ENCODE measurements around the gene STYX. TPM values are rescaled to one million over a fixed set of nuclear protein-coding genes. Genes with fewer than 3 reads are reported as not detected.

The STYX gene
- total and polyA plus RNA-seq, 2 experiments from 2014 or later = 23.3 to 40.2 TPM

DNA sequence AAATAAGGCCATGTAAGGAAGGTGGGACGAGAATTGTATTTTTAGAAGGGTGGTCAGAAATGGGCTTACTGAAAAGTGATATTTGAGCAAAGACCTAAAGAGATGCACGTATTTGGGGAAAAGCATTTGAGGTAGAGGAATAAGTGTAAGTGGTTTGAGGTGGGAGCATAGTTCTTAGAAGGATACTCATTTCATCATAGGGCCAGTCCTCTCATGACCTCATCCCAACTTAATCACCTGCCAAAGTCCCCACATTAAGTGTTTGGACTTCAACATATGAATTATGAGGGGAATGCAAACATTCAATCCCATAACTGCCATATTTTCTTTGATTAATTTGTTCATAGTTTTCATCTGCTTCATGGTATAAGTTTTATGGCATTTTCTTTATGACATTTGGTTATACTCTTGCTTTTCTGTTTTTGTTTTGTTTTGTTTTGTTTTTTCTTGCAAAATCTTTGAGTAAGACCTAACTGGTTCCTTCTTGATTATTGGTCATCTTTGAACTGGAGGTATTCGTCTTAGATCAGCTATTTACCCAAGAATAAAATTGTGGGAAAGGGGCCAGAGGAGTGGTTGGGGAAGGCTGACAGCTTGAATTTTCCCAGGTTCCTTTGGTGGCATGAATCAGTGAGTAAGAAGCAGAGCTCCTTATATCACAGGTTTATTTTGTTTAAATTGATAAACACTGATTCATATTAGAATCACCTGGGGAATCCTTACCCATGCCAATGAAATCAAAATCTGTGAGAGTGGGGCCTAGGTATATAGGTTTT lies 37.3 kb downstream of the STYX start:
- Histone ChIP-seq H3K36me3 (ENCODE audit: insufficient read depth) (peaks cover 13% of the 10 kb centered on the region), H3K4me3 (no peak overlapping the region), H3K27me3 (ENCODE audit: insufficient read depth) (no peaks in the 10 kb centered on the region), H3K9me2 (ENCODE audit: insufficient read depth) (no peaks in the 10 kb centered on the region), H4K20me1 (replicated peaks; ENCODE audit: insufficient read depth) (no peaks in the 10 kb centered on the region), H3K79me2 (replicated peaks; ENCODE audit: insufficient read depth) (0 out of 2 replicates have a peak, but pooled peaks cover 4% of the 10 kb centered on the region), H3K4me1 (ENCODE audit: insufficient read depth) (no peaks in the 10 kb centered on the region), H3K27ac (ENCODE audit: low read depth) (peak overlapping the region; percentile 68; the same call in 1 of the 2 replicates), H2AFZ (no peak overlapping the region), H3K4me2 (no peak overlapping the region), H3F3A (replicated peaks; ENCODE audit: low read depth) (no peaks in the 10 kb centered on the region)
- DNase-seq (ENCODE audit: low spot score) = no peak
- Mint-ChIP-seq H3K4me3 (no peak overlapping the region), H3K9me3 (no peaks in the 10 kb centered on the region), H3K4me1 (no peaks in the 10 kb centered on the region), H3K27me3 (ENCODE audit: insufficient read depth, low read depth, poor library complexity) (no peaks in the 10 kb centered on the region), H3K36me3 (ENCODE audit: low read depth) (peaks cover 33% of the 10 kb centered on the region), H3K27ac (no peak overlapping the region)
- no peak for ATAC-seq
- TF ChIP-seq, protein P1, sequence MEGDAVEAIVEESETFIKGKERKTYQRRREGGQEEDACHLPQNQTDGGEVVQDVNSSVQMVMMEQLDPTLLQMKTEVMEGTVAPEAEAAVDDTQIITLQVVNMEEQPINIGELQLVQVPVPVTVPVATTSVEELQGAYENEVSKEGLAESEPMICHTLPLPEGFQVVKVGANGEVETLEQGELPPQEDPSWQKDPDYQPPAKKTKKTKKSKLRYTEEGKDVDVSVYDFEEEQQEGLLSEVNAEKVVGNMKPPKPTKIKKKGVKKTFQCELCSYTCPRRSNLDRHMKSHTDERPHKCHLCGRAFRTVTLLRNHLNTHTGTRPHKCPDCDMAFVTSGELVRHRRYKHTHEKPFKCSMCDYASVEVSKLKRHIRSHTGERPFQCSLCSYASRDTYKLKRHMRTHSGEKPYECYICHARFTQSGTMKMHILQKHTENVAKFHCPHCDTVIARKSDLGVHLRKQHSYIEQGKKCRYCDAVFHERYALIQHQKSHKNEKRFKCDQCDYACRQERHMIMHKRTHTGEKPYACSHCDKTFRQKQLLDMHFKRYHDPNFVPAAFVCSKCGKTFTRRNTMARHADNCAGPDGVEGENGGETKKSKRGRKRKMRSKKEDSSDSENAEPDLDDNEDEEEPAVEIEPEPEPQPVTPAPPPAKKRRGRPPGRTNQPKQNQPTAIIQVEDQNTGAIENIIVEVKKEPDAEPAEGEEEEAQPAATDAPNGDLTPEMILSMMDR (conservative IDR thresholded peaks at IDR 0.05; ENCODE audit: low read depth in 2 of 2) = no peak
- TF ChIP-seq, protein P2, sequence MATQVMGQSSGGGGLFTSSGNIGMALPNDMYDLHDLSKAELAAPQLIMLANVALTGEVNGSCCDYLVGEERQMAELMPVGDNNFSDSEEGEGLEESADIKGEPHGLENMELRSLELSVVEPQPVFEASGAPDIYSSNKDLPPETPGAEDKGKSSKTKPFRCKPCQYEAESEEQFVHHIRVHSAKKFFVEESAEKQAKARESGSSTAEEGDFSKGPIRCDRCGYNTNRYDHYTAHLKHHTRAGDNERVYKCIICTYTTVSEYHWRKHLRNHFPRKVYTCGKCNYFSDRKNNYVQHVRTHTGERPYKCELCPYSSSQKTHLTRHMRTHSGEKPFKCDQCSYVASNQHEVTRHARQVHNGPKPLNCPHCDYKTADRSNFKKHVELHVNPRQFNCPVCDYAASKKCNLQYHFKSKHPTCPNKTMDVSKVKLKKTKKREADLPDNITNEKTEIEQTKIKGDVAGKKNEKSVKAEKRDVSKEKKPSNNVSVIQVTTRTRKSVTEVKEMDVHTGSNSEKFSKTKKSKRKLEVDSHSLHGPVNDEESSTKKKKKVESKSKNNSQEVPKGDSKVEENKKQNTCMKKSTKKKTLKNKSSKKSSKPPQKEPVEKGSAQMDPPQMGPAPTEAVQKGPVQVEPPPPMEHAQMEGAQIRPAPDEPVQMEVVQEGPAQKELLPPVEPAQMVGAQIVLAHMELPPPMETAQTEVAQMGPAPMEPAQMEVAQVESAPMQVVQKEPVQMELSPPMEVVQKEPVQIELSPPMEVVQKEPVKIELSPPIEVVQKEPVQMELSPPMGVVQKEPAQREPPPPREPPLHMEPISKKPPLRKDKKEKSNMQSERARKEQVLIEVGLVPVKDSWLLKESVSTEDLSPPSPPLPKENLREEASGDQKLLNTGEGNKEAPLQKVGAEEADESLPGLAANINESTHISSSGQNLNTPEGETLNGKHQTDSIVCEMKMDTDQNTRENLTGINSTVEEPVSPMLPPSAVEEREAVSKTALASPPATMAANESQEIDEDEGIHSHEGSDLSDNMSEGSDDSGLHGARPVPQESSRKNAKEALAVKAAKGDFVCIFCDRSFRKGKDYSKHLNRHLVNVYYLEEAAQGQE (IDR thresholded peaks at IDR 0.05; ENCODE audit: unreplicated experiment) = no peak

DNA sequence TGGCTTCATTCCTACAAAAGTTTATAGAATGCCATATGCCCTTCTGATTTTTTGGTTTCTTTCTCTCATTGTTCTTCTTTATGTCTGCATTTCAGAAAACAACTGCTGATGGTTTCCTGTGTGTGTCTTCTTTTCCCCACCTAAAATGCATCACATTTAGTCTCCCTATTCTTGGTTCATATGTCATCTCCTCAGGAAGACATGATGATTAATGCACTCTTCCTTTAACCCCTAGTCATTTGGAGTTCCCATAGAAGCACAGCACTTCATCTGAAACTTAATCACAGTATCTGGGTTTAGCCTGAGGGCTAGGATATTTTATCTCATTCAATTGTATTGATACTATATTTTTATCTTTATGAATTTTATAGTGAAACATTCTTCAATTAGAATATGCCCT lies 39.9 kb downstream of the STYX start:
- H3K4me3 ChIP-seq = no peak overlapping the region
- no peaks in the 10 kb centered on the region for H3K27me3 ChIP-seq (ENCODE audit: insufficient read depth)
- Mint-ChIP-seq H3K4me3 (no peak overlapping the region), H3K27ac (no peak overlapping the region), H3K36me3 (ENCODE audit: low read depth) (peaks cover 22% of the 10 kb centered on the region), H3K9me3 (no peaks in the 10 kb centered on the region), H3K4me1 (no peaks in the 10 kb centered on the region), H3K27me3 (ENCODE audit: insufficient read depth, low read depth, poor library complexity) (no peaks in the 10 kb centered on the region)
- H3K36me3 ChIP-seq (ENCODE audit: insufficient read depth) = peaks cover 11% of the 10 kb centered on the region; the same call in 1 of the 2 replicates
- H2AFZ ChIP-seq = no peak overlapping the region
- H3K79me2 ChIP-seq (replicated peaks; ENCODE audit: insufficient read depth) = no peaks in the 10 kb centered on the region
- DNase-seq (ENCODE audit: low spot score) = no peak
- no peaks in the 10 kb centered on the region for H3K4me1 ChIP-seq (ENCODE audit: insufficient read depth)
- no peaks in the 10 kb centered on the region for H4K20me1 ChIP-seq (replicated peaks; ENCODE audit: insufficient read depth)
- no peak for ATAC-seq
- H3K9me2 ChIP-seq (ENCODE audit: insufficient read depth) = no peaks in the 10 kb centered on the region
- H3K4me2 ChIP-seq = no peak overlapping the region
- no peaks in the 10 kb centered on the region for H3F3A ChIP-seq (replicated peaks; ENCODE audit: low read depth)
- no peak overlapping the region for H3K27ac ChIP-seq (ENCODE audit: low read depth)
- TF ChIP-seq, protein P3, sequence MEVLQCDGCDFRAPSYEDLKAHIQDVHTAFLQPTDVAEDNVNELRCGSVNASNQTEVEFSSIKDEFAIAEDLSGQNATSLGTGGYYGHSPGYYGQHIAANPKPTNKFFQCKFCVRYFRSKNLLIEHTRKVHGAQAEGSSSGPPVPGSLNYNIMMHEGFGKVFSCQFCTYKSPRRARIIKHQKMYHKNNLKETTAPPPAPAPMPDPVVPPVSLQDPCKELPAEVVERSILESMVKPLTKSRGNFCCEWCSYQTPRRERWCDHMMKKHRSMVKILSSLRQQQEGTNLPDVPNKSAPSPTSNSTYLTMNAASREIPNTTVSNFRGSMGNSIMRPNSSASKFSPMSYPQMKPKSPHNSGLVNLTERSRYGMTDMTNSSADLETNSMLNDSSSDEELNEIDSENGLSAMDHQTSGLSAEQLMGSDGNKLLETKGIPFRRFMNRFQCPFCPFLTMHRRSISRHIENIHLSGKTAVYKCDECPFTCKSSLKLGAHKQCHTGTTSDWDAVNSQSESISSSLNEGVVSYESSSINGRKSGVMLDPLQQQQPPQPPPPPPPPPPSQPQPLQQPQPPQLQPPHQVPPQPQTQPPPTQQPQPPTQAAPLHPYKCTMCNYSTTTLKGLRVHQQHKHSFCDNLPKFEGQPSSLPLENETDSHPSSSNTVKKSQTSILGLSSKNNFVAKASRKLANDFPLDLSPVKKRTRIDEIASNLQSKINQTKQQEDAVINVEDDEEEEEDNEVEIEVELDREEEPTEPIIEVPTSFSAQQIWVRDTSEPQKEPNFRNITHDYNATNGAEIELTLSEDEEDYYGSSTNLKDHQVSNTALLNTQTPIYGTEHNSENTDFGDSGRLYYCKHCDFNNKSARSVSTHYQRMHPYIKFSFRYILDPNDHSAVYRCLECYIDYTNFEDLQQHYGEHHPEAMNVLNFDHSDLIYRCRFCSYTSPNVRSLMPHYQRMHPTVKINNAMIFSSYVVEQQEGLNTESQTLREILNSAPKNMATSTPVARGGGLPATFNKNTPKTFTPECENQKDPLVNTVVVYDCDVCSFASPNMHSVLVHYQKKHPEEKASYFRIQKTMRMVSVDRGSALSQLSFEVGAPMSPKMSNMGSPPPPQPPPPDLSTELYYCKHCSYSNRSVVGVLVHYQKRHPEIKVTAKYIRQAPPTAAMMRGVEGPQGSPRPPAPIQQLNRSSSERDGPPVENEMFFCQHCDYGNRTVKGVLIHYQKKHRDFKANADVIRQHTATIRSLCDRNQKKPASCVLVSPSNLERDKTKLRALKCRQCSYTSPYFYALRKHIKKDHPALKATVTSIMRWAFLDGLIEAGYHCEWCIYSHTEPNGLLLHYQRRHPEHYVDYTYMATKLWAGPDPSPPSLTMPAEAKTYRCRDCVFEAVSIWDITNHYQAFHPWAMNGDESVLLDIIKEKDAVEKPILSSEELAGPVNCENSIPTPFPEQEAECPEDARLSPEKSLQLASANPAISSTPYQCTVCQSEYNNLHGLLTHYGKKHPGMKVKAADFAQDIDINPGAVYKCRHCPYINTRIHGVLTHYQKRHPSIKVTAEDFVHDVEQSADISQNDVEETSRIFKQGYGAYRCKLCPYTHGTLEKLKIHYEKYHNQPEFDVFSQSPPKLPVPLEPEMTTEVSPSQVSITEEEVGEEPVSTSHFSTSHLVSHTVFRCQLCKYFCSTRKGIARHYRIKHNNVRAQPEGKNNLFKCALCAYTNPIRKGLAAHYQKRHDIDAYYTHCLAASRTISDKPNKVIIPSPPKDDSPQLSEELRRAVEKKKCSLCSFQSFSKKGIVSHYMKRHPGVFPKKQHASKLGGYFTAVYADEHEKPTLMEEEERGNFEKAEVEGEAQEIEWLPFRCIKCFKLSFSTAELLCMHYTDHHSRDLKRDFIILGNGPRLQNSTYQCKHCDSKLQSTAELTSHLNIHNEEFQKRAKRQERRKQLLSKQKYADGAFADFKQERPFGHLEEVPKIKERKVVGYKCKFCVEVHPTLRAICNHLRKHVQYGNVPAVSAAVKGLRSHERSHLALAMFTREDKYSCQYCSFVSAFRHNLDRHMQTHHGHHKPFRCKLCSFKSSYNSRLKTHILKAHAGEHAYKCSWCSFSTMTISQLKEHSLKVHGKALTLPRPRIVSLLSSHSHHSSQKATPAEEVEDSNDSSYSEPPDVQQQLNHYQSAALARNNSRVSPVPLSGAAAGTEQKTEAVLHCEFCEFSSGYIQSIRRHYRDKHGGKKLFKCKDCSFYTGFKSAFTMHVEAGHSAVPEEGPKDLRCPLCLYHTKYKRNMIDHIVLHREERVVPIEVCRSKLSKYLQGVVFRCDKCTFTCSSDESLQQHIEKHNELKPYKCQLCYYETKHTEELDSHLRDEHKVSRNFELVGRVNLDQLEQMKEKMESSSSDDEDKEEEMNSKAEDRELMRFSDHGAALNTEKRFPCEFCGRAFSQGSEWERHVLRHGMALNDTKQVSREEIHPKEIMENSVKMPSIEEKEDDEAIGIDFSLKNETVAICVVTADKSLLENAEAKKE (CRISPR knock-in tag; IDR thresholded peaks at IDR 0.05) = no peak
- TF ChIP-seq NANOG (IDR thresholded peaks at IDR 0.05; ENCODE audit: borderline replicate concordance) = no peak
- no peak for TF ChIP-seq JUNB (IDR thresholded peaks at IDR 0.05; ENCODE audit: unreplicated experiment)
- no peak for TF ChIP-seq POLR2AphosphoS5 (IDR thresholded peaks at IDR 0.05; ENCODE audit: low read depth)
- no peak for TF ChIP-seq ZNF331 (CRISPR knock-in tag; IDR thresholded peaks at IDR 0.05; ENCODE audit: low read depth)
- no peak for TF ChIP-seq EZH2 (IDR thresholded peaks at IDR 0.05; ENCODE audit: low read depth, unreplicated experiment)
- TF ChIP-seq ZNF114 (CRISPR knock-in tag; IDR thresholded peaks at IDR 0.05) = no peak
- TF ChIP-seq CREB1 (CRISPR knock-in tag; IDR thresholded peaks at IDR 0.05; ENCODE audit: low read depth) = no peak

All from GM23338 (cell line).